NCI-H345 treated with DMSO at 0.1 percent for 48 hours (cell line): ENCODE measurements around the gene C2CD4C.
"Not testable (repeated sequence)": the region's sequence is repeated elsewhere in the genome, so short reads cannot be mapped to it uniquely, and the experiment has no call there.

Experiments
- DNase-seq: peaks from one replicate; lab custom pipeline; 2025; ENCODE audit not compliant: unreplicated experiment; lab: John Stamatoyannopoulos, UW

C2CD4C gene

GRCh38 chr19:367963-368629 is 40.9 kb downstream of the C2CD4C start:
- DNase-seq, result no peak

GRCh38 chr19:367561-367960 is 41.4 kb downstream of the C2CD4C start:
- no peak for DNase-seq

DNA sequence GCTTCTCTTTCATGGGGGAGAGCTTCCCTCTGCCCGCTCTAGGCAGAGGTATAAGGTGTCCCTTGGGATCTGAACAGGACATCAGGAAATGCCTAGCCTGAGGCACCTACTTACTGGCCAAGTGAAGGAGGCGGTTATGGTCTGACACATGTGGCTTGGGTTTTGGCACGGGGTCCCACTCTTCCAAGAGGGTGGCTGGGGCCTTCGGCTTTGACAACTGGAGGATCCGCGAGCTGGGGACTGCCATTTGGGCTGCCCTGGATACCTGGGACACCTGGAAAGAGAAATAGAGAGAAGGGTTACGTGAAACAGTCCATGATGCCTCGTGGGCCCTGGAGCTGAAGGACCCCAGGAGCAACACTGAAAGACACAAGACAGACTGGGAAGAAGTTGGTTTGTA is 42.0 kb downstream of the C2CD4C start:
- no peak for DNase-seq

DNA sequence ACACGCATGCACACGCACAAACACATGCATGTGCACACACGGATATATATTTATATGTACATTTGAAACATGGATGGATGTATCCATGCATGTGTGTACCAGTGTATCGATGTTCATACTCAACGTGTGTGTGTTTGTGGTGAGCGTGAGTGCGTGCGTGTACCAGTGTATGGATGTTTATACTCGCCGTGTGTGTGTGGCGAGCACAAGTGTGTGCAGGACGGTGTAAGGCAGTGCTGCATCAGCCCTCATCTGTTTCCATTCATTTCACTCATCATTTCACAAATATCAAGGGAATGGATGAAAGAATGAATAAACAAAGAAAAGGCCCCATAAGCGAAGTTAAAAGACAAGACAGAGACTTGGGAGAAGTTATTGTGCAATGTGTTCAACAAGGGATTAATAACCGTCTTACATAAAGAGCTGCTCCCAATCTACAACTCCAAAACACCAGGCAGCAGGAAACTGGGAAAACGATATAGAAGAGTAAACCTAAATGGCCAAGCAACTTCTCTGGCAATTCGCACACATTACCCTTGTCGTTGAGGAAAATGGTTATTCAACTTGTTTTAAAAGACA is 42.7 kb downstream of the C2CD4C start:
- DNase-seq, result no peak

- DNase-seq, result no peak
Observed at GRCh38 chr19:364496-365287, 44.3 kb downstream of the C2CD4C start.

- no peak for DNase-seq
Observed at GRCh38 chr19:362683-363082, 46.3 kb downstream of the C2CD4C start.

- no peak for DNase-seq
Observed at GRCh38 chr19:362154-362553, 46.8 kb downstream of the C2CD4C start.

- DNase-seq, result no peak
Observed at GRCh38 chr19:359653-359925, 49.4 kb downstream of the C2CD4C start.

DNA sequence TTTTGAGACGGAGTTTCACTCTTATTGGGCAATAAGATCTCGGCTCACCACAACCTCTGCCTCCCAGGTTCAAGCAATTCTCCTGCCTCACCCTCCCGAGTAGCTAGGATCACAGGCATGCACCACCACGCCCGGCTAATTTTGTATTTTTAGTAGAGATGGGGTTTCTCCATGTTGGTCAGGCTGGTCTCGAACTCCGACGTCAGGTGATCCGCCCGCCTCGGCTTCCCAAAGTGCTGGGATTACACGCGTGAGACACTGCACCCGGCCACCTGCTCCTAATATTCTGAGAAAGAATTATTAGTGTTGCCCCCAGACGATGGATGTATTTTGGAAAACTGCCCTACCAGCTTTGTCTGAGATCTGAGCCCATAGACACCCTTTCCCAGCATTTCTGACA is 53.4 kb downstream of the C2CD4C start:
- not testable (repeated sequence) for DNase-seq
